ENCODE results near the gene PDE4B.

DNA sequence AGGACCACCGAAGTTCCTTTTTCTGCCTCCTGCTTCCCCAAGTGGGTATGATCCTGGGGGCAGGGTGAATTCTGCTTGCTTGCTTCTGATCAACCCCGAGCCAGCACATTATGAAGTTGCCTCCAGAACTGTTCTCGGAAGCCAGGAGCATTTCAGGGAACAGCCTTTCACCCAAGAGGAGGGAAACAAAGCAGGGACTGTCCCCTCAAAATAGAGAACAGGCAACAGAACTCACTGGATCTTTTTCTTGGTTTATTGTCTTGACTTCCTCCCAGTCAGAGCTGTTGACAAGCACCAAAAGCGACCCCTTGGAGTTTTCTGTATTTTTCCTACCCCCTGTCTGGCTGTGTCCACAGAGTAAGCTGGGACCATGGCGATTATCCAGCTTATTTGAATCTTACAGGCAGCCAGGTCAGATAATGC lies 482.9 kb downstream of the PDE4B start:
- TF ChIP-seq, protein P1, sequence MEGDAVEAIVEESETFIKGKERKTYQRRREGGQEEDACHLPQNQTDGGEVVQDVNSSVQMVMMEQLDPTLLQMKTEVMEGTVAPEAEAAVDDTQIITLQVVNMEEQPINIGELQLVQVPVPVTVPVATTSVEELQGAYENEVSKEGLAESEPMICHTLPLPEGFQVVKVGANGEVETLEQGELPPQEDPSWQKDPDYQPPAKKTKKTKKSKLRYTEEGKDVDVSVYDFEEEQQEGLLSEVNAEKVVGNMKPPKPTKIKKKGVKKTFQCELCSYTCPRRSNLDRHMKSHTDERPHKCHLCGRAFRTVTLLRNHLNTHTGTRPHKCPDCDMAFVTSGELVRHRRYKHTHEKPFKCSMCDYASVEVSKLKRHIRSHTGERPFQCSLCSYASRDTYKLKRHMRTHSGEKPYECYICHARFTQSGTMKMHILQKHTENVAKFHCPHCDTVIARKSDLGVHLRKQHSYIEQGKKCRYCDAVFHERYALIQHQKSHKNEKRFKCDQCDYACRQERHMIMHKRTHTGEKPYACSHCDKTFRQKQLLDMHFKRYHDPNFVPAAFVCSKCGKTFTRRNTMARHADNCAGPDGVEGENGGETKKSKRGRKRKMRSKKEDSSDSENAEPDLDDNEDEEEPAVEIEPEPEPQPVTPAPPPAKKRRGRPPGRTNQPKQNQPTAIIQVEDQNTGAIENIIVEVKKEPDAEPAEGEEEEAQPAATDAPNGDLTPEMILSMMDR (IDR thresholded peaks at IDR 0.05; ENCODE audit: low read depth, low read length) = no peak
- TF ChIP-seq EZH2phosphoT487 (IDR thresholded peaks at IDR 0.05; ENCODE audit: low read depth) = no peak
